ENCODE results near the gene CADPS. TPM values are rescaled to one million over a fixed set of nuclear protein-coding genes. Genes with fewer than 3 reads are reported as not detected.

CADPS gene
- total RNA-seq, 1 donor from 2014 or later: 2.7 TPM

GRCh38 chr3:62665627-62666437 is 209.4 kb downstream of the CADPS start:
- Histone ChIP-seq H3K36me3 (no peaks in the 10 kb centered on the region), H3K27ac (no peak overlapping the region), H3K9me3 (no peaks in the 10 kb centered on the region), H3K4me1 (no peaks in the 10 kb centered on the region), H3K4me3 (no peak overlapping the region), H3K27me3 (ENCODE audit: low read depth) (no peaks in the 10 kb centered on the region)
- TF ChIP-seq CTCF (IDR thresholded peaks at IDR 0.05): peak; percentile 52
- DNase-seq: peak; percentile 54
- intact Hi-C loops (cut with DNase I): no loop called here
- peak; percentile 79 to 82 for ATAC-seq

- Histone ChIP-seq H3K9me3 (no peaks in the 10 kb centered on the region), H3K4me1 (no peaks in the 10 kb centered on the region), H3K27ac (no peak overlapping the region), H3K36me3 (no peaks in the 10 kb centered on the region), H3K4me3 (no peak overlapping the region), H3K27me3 (ENCODE audit: low read depth) (no peaks in the 10 kb centered on the region)
- no peak for ATAC-seq
- intact Hi-C loops (cut with DNase I): no loop called here
- DNase-seq: no peak
- TF ChIP-seq CTCF (IDR thresholded peaks at IDR 0.05): no peak
These were observed 212.5 kb downstream of the CADPS start for GRCh38 chr3:62662677-62663076.

GRCh38 chr3:62659660-62660059 is 215.6 kb downstream of the CADPS start:
- H3K9me3 ChIP-seq: no peaks in the 10 kb centered on the region
- no peak overlapping the region for H3K4me3 ChIP-seq
- H3K4me1 ChIP-seq: no peaks in the 10 kb centered on the region
- no peaks in the 10 kb centered on the region for H3K27me3 ChIP-seq (ENCODE audit: low read depth)
- no peak for TF ChIP-seq CTCF (IDR thresholded peaks at IDR 0.05)
- intact Hi-C loops (cut with DNase I): no loop called here
- no peaks in the 10 kb centered on the region for H3K36me3 ChIP-seq
- ATAC-seq (no peak), DNase-seq (no peak)
- H3K27ac ChIP-seq: no peak overlapping the region

- H3K27ac ChIP-seq: no peak overlapping the region
- no peaks in the 10 kb centered on the region for H3K4me1 ChIP-seq
- no peaks in the 10 kb centered on the region for H3K27me3 ChIP-seq (ENCODE audit: low read depth)
- no peak for TF ChIP-seq CTCF (IDR thresholded peaks at IDR 0.05)
- intact Hi-C loops (cut with DNase I): no loop called here
- H3K4me3 ChIP-seq: no peak overlapping the region
- ATAC-seq (no peak), DNase-seq (no peak)
- no peaks in the 10 kb centered on the region for H3K9me3 ChIP-seq
- H3K36me3 ChIP-seq: no peaks in the 10 kb centered on the region
These were observed 219.5 kb downstream of the CADPS start for GRCh38 chr3:62655691-62656063.

GRCh38 chr3:62655056-62655690 is 220.0 kb downstream of the CADPS start:
- Histone ChIP-seq H3K27ac (no peak overlapping the region), H3K4me3 (no peak overlapping the region), H3K9me3 (no peaks in the 10 kb centered on the region), H3K36me3 (no peaks in the 10 kb centered on the region), H3K4me1 (no peaks in the 10 kb centered on the region), H3K27me3 (ENCODE audit: low read depth) (no peaks in the 10 kb centered on the region)
- intact Hi-C loops (cut with DNase I): no loop called here
- DNase-seq (no peak), ATAC-seq (no peak)
- no peak for TF ChIP-seq CTCF (IDR thresholded peaks at IDR 0.05)
